MM.1S (cell line): ENCODE data around the gene ZNF664.

Experiments used
- EZH2phosphoT487 ChIP-seq: fragments of 300-600 bp; sonication (generic); IDR thresholded peaks from 2 replicates; pipeline ENCODE4 v1.6.1; 2018; ENCODE audit warnings: antibody characterized with exemption, low read length
- TF ChIP-seq, protein P1 (sequence below): fragments of 300-600 bp; sonication (generic); IDR thresholded peaks from 2 replicates; pipeline ENCODE4 v1.5.1; 2016; ENCODE audit warnings: antibody characterized with exemption, low read length, mixed read lengths

DNA sequence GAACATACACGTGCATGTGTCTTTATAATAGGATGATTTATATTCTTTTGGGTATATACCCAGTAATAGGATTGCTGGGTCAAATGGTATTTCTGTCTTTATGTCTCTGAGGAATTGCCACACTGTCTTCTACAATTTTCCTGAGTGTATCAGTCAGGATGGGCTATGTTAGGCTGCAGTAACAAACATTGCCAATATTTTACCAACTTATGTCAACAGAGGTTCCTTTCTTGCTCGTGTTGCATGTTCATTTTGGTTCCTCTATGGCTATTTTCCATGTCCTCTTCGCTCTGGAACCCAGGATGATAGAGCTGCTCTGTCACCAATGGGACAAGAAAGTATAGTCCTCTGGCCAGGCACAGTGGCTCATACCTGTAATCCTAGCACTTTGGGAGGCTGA lies 86.7 kb downstream of the ZNF664 start:
- TF ChIP-seq, protein P1, sequence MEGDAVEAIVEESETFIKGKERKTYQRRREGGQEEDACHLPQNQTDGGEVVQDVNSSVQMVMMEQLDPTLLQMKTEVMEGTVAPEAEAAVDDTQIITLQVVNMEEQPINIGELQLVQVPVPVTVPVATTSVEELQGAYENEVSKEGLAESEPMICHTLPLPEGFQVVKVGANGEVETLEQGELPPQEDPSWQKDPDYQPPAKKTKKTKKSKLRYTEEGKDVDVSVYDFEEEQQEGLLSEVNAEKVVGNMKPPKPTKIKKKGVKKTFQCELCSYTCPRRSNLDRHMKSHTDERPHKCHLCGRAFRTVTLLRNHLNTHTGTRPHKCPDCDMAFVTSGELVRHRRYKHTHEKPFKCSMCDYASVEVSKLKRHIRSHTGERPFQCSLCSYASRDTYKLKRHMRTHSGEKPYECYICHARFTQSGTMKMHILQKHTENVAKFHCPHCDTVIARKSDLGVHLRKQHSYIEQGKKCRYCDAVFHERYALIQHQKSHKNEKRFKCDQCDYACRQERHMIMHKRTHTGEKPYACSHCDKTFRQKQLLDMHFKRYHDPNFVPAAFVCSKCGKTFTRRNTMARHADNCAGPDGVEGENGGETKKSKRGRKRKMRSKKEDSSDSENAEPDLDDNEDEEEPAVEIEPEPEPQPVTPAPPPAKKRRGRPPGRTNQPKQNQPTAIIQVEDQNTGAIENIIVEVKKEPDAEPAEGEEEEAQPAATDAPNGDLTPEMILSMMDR: no peak
- no peak for TF ChIP-seq EZH2phosphoT487
